Activated CD4-positive, alpha-beta T cell treated with anti-CD3 and anti-CD28 coated beads, Interleukin-2, amount 50 U/mL, for 1 hour (primary cell): ENCODE measurements around the gene SPATC1L.
"Not testable (repeated sequence)": the region's sequence is repeated elsewhere in the genome, so short reads cannot be mapped to it uniquely, and the experiment has no call there.

Experiments used
- DNase-seq: peaks from one replicate; pipeline ENCODE4 v3.0.0-alpha.2; 2020

SPATC1L gene

GRCh38 chr21:46199436-46200373 lies 15.4 kb upstream of the SPATC1L start:
- no peak for DNase-seq

DNA sequence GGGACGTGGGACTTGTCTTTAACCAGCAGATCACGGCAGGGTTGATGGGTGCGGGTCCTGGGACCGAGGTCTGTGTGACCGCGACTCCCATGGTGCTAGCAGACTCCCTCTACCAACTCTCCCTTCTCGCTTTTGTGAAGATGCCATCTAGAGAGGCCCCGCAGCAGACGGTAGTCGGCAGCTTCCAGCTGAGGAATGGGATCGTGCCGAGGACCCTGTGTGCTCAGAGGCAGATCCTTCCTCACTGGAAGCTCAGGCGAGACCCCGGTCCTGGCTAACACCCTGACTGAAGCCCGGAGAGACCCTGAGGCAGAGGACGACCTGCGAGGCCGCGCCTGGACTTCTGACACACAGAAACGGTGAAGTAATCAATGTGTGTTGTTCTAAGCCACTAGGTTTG lies 12.5 kb upstream of the SPATC1L start:
- no peak for DNase-seq

- no peak for DNase-seq
These were observed 11.4 kb upstream of the SPATC1L start for GRCh38 chr21:46195595-46196195.

GRCh38 chr21:46194374-46195334 lies 10.4 kb upstream of the SPATC1L start:
- no peak for DNase-seq

DNA sequence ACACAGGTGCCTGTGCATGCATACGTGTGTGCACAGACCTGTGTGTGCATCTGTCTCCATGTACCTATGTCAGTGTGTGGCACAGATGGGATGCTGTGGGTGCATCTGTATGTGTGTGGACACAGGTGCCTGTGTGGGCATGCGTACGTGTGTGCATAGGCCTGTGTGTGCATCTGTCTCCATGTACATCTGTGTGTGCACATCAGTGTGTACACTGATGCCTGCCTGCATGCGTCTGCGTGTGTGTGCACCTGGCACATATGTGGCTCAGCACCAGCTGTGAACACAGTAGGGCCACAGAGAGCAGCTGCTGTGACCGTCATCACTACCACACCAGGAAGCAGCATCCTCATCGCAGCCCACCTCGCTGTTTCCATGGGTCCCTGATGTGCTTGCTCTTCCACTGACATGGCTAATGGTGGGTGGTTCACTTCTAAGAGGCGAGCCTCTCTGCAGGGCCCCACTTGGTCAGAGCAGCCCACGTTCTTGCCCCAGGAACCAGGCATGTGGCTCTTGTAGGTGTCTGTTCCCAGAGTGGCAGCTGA lies 9.6 kb upstream of the SPATC1L start:
- no peak for DNase-seq

- DNase-seq = no peak
These were observed 7.7 kb upstream of the SPATC1L start for GRCh38 chr21:46191686-46192575.

DNA sequence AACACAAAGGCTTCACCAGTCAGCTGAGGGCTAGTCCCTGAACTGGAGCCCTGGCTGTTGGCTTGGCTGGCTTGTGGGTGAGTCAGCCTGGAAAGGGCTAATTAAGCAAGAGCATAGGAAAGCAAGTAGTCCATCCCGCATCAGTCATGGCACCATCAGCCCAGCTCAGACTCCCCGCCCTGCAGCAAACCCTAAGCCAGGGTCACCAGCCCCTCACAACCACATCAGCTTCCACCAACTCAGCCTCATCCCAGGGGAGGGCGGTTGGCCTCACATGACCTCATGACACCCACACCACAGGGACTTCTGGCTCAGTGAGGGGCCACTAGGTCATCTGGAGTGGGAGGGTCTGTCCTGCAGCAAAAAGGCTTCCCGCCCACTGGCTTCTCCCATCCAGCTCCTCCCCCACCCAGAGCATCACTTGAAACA lies 7.0 kb upstream of the SPATC1L start:
- no peak for DNase-seq

DNA sequence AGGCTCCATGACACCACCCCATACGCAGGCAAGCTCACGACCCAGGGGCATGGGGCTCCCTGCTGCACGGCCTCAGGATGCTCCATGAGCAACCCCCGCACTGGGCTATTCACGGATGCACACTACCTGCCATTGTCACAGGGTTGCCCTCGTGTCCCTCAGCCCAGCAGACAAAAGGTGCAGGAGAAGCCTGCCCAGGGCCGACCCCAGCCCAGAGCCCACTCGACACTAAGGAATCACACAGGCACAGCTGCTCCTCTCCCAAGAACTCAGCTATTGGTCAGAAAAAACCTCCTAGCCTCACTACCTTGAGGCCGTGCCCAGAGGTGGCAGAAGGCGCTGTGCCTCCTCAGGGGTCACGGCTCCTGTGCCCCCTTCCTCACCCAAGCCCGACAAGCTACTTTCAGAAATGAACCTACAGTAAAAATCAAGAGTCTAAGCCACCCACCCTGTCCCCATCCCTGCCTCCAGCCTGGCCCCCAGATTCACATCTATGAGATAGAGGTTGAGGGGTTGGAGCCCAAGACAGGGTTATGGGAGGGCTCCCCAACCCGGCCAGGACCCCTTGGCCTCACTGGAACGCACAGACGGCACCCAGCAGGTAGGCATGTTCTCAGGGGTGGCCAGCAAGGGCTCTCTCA lies 6.4 kb upstream of the SPATC1L start:
- no peak for DNase-seq

DNA sequence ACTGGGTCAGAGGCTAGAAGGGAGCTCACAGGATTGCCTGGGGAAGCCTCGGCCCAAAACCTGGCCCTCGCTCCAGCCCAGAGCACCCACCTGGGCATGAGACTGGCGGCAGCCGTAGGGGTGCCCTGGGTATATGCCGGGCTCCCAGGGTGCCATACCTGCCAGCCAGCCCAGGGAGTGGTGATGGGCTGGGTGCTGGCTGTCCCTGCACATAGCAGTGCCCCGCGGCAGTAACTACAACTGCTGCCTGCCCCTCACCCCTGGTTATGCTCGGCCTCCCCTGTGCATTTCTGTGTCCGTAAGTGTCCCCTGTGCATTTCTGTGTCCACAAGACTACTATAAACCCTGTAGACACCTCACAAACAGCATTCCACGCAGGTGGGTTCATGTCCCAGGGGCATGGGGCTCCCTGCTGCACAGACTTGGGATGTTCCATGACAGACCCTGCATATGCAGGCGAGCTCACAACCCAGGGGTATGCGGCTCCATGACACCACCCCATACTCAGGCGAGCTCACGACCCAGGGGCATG lies 5.8 kb upstream of the SPATC1L start:
- no peak for DNase-seq

- DNase-seq = no peak
These were observed 5.1 kb upstream of the SPATC1L start for GRCh38 chr21:46189213-46189958.

DNA sequence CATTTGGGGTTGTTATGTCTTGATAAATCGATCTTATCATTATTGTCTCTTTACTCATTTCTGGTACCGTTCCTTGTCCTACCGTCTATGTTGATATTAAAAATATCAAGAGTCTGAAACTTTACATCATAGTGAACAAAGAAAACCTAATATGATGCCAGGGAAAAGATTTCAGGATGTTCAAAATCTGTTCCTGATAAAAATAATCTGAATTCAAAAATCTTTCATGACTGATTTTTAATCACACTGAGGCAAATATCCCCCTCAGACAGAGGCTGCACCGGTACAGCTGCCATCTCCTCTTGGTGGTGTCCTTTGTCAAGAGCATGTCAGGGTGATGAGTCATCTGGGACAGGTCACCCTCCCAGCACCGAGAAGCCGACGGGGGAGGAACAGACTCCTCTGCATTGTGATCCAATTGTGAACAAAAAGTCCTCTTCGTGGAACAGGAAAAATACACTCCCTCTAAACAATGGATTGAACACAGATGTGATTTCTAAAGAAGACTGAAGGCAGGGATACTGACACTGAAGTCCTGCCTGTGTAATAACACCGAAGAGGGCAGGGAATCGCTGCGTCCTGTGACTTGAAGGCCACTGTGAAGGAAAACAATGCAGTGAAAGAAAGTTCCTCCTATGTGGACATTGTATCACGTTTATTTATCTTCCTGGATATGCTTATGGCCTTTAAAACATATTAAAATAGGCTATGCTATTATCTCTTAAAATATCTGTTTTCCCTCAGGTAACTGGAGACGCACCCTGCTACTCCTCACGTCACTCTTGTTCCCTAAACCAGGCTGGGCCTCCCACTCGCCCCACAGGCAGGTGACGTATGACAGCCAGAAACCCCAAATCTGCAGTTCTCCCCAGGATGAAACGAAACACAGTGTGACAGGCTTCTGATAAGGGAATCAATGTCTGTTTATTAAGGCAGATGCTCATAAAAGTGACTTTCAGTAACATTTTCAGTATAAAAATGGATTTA lies 4.3 kb upstream of the SPATC1L start:
- no peak for DNase-seq

DNA sequence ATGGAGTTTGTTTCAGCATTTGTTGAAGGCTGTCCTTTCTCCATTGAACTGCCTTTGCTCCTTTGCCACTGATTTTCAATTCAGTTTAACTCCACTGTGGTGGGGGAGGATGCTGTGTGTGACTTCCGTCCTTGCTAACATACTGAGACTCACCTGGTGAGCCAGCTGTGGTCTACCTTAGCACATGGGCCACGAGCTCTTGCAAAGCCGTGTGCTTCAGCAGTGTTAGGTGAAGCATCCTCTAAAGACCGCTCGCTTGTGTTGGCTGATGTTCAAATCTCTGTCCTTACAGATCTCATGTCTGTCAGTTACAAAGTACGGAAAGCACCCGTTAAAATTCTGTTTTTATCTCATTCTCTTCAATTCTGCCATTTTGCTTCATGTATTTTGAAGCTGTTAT lies 3.6 kb upstream of the SPATC1L start:
- no peak for DNase-seq

DNA sequence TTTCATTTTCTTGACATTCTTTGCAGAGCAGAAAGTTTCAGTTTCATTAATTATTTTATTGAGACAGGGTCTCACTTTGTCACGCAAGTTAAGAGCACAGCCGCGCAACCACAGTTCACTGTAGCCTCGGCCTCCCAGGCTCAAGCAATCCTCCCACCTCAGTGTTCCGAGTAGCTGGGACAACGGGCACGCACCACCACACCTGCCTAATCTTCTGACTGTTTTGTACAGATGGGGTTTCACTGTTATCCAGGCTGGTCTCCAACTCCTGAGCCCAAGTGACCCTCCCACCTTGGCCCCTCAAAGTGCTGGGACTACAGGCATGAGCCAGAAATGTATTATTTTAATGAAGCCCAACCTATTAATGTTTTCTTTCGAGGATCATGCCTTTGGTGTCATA lies 3.0 kb upstream of the SPATC1L start:
- no peak for DNase-seq

DNA sequence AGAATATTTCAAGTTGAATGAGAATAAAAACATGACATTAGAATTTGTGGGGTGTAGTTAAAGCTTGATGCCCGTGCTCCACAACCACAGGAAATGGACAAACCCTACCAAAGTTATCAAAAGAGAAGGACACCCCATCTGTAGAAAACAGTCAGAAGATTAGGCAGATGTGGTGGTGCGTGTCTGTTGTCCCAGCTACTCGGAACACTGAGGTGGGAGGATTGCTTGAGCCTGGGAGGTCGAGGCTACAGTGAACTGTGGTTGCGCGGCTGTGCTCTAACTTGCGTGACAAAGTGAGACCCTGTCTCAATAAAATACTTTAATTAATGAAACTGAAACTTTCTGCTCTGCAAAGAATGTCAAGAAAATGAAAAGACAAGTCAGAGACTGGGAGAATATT lies 1.5 kb upstream of the SPATC1L start:
- no peak for DNase-seq

- peak; percentile 44 for DNase-seq
These were observed 631 bp upstream of the SPATC1L start for GRCh38 chr21:46184625-46185555.

GRCh38 chr21:46183337-46183909 lies 836 bp downstream of the SPATC1L start:
- not testable (repeated sequence) for DNase-seq
